NCI-H82 (cell line): ENCODE measurements around the gene INPP4B.

ENCODE experiments used
- DNase-seq: peaks from one replicate; lab custom pipeline; 2025; lab: John Stamatoyannopoulos, UW

The INPP4B gene

DNA sequence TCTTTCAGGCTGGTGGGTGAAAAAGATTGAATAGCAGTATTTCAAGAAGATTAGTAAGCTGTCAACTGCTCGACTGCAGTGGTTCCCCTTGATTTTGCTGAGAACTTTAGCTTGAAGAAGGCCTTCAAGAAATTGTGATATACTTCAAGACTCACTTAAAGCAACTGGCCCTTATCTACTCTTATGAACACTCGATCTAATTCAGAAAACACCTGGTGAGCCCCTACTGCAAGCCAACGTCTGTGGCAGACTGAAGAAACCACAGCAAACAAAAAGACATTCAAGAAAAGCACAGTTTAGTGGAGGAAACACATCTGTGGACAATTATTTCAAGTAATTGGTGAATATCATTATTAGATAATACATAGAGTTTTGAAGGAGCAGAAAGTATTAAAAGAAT lies 119.0 kb downstream of the INPP4B start:
- DNase-seq = no peak

DNA sequence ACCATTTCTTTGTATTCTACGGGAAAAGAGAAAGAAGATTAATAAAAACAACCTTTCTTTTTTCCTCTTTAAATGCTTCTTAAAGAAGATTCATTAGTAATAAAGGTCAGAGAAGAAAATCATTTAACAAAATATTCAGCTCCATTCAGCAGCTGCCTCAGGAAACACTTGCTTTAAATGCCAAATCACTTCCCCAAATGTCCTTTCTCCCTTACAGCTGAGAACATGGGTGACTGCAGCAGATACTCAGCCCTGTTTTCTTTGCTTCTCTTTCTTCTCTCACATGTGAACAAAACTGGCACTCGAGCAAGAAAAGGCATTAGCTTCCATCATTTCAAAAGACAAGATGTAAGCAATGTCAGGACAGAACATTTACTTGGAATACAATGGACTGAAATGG lies 120.2 kb downstream of the INPP4B start:
- DNase-seq = no peak

DNA sequence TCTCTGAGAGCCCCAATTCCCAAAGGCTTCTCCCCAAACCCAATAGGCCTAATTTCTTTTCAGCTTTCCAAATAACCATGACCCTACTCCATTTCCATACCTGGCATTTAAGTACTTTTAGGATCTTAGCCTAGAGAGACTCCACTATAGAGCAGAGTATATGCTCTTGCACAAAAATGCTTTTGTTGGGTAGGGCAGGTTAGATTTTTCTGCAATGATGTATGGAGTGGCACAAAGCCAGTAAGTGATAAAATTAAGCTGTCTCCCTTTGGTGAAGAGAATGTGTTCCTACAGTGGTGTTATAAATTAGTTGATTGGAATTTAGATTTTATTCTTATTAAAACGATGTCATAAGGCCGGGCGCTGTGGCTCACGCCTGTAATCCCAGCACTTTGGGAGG lies 124.9 kb downstream of the INPP4B start:
- no peak for DNase-seq

DNA sequence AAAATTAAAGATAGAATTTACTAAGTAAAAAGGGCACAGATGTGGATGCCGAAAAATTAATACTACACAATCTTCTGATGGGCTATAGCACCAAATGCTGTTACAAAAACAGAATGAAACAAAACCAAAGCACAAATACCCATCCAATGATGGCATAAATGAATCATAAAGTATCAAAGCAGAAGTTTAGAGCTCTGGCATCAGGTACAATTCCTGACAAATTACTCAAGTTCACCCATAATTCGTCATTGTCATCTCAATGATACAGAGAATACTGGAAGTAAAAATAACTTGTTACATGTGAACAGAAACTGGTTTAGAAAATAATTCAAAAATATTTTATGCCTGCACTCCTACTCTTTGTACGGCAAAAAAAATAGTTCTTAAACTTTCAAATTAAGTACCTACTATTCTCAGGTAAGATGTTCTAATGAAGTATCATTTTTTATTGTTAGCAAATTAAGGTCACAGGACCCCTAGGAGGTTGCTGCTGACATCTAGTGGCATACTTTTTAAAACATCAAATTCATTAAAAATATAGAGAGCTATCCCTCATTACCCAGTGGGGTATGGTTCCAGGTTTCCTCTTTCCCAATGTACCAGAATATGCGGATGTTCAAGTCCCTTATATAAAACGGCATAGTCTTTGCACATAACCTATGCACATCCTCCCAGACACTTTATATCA lies 126.1 kb downstream of the INPP4B start:
- DNase-seq = peak; percentile 54

DNA sequence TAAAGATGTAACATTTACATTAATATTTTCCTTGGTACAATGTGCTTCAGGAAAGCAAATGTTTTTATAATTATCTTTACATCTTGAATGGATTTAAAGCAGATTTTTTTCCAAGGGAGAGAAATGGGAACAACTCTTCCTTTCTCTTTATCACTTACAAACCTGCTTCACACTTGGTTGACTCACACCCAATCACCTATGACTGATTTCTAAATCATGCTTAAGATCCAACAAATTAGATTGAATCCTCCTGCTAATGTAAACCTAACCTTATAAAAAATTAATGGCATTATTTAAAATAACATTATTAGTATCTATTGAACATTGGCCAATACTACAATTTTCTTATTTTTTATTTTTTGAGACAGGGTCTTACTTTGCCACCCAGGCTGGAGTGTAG lies 127.1 kb downstream of the INPP4B start:
- DNase-seq = no peak

DNA sequence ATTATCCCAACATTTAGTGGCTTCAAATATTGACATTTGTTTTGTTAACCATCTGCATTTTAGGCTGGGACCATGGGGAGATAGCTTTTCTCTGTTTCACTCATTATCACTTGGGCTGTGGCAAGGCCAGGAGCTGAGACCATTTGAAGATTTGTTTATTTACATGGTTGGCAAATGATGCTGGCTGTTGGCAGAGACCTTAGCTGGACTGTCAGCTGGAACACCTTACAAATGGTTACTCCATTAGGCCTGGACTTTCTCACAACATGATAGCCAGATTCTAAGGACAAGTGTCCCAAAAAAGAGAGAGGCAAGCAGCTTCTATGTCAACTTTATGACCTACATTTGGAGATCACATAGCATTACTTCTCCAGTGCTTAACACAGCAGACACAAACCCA lies 130.4 kb downstream of the INPP4B start:
- no peak for DNase-seq

DNA sequence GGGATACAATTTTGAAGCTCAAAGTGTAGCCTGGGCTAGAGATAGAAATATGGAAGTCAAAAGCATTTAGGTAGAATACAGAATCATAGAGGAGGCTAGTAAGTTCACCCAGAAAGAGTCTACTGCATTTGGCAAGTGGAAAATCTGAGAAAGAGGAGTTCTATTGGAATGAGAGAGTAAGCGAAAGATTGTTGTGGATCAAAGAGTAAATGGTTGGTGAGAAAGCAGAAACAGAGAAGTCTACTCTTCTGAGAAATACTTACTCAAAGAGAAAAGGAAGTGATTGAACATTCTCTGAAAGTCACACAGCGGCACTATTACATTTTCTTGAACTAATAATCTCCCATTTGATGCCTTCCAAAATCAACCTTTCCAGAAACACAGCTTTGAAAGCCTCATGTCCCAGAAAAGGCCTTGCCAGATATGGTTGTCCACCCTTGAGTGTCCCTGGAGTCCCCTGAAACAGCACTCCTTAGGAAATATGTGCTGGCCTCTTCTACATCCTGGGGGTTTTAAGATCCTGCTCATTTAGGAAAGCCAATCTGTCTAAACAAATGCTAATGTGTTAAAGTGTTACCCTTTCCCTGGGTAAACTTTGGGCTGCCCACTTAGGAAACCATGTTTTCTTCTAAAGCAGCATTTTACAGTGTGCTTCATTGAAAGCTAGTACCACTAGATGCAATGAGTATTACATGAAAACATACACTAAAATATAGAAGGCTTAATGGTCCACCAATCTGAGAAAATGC lies 132.6 kb downstream of the INPP4B start:
- no peak for DNase-seq

DNA sequence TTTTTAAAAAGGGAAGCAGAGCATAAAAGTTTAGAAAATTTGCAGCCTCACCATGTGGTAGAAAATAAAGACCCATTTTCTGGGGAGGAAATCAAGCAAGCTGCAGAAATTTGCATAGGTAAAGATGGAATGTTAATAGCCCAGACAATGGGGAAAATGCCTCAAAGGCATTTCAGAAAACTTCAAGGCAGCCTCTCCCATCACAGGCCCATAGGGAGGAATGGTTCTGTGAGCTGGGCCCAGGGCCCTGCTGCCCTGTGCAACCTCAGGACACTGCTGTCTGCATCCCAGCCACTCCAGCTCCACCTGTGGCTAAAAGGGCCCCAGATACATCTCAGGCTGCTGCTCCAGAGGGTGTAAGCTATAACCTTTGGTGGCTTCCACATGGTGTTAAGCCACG lies 137.9 kb downstream of the INPP4B start:
- no peak for DNase-seq

DNA sequence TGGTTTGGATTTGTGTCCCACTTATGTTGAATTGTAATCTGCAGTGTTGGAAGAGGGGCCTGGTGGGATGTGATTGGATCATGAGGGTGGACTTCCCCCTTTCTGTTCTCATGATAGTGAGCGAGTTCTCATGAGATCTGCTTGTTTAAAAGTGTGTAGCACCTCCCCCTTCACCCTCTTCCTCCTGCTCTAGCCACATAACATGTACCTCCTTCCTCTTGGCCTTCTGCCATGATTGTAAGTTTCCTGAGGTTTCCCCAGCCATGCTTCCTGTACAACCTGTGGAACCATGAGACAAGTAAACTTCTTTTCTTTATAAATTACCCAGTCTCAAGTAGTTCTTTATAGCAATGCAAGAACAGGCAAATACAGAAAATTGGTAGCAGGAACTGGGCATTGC lies 138.7 kb downstream of the INPP4B start:
- DNase-seq = no peak

DNA sequence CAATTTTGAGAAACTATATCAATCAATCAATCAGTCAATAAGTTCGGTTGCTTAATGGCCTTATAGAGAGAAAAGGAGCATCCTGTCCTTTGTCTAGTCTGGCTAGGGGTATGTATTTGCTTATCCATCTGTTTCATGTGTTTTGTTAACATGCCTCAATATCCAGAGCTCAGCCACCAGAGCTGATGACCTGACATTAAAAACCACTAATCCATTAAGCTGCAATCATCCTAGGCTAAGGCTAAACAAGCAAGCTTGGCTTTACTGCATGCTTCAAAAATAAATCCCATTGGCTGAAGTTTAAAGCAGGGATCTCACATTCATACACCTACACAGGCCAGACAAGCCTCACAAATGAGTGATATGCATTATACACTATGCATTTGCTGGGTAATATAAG lies 139.7 kb downstream of the INPP4B start:
- DNase-seq = peak; percentile 92

DNA sequence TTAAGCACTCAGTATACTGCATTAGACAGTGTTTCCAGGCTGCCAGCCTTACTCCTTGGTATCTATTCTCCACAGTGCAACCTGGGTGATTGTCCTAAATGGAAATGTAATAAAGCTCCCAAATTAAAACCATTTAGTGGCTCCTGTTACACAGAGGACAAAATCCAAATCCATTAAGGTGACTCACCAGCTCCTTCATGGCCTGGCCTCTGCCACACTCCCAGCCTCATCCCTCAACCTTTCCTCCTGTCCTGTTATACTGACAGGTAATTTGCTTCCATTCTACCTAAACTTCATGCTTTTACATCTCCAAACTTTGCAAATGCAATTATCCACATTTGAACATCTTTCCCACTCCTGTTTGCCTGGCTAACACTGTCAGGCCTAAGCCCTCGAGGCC lies 140.3 kb downstream of the INPP4B start:
- peak; percentile 60 for DNase-seq

DNA sequence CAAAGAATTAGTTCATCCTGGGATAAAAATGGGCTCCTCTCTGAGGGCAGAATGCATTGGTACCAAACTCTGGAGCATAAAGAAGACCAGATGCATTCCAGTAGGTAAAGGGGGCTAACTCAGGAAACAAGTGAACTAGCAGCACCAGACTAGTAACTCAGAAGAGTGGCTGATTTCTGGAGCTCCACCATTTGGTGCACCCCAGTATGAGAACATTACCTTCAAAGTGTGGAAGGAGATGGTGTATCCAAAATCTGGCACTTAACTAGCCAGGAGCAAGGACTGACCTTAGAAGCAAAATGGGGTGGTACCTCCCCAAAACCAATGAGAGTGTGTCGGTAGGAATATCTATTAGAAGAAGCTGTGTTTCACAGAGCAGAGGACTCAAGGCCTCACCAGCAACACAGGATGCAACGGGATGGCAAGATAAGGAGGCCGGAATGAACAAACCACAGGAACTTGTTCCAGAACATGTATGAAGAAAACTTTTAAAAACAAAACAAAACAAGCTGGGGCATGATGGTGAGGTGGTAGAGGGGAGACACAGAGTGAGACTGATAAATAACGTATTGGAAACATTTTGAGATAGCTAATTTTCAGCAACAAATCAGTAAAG lies 142.3 kb downstream of the INPP4B start:
- DNase-seq = no peak

DNA sequence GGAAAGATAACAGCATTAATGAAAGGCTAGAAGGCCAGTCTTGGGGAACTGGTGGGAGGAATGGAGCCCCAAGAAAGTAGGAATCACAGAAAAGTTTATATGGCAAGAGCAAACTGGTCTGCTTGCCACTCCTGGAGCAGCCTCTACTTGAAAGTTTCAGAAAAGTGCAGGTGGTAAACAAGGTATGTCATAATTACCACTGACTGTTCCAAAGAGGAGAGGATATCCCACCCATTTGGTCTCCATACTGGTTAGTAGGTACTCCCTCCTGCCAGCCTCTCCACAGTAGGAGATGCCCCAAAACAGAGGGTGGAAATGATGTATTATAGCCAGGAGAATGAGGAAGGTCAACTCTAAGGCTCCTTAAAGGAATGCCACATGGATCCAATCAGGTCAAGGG lies 145.1 kb downstream of the INPP4B start:
- no peak for DNase-seq

DNA sequence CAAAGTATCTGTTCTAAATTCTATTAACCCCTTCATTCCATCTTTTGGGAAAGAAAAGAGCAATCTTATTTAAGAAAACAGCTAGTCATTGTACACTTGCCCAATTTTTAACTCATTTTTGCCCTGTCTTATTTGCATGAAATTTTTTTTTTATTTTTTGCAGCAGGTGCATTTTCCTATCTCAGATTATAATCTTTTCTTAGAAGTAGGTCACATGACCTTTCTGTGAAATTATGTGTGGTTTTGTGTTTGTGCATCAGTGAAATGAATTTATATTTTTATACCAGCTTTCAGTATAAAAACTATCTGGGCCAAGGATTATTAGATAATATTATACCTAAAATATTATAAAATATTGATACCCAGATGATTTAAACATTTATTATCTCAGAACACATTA lies 145.6 kb downstream of the INPP4B start:
- no peak for DNase-seq

DNA sequence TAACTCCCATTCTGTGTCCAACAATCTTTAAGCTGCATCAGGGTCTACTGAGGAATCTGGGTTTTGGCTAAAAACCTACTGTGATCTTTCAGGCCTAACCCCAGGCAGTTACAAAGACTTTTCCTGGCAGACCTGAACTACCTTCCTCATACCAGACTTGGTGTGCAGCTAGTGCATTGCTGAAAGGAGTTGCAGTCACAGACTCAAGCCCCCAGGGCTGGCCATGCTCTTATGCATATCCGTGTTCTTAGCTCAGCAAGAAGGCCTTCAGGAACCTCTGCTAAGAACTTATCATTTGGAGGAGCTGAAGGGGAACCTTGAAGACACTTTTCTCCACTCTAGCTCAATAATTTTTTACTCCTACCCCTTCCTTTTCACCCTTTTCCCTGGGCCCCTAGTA lies 147.5 kb downstream of the INPP4B start:
- no peak for DNase-seq

DNA sequence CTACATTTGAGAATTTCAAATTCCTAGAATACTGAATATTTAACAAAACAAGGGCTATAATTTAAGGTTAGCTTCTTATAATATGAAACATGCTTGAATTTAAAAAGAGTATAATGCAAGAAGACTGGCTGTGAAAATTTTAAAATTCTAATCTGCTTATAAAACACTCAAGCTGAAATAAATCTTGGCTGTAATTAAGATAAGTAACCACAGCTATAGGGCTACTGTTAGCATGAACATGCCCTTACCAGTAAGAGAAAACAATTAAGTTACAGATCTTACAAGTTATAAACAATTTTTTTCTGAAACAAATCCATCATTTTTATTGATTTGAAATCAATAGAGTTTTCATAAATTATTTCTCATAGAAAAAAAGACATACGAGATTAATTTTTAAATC lies 148.2 kb downstream of the INPP4B start:
- peak; percentile 29 for DNase-seq

DNA sequence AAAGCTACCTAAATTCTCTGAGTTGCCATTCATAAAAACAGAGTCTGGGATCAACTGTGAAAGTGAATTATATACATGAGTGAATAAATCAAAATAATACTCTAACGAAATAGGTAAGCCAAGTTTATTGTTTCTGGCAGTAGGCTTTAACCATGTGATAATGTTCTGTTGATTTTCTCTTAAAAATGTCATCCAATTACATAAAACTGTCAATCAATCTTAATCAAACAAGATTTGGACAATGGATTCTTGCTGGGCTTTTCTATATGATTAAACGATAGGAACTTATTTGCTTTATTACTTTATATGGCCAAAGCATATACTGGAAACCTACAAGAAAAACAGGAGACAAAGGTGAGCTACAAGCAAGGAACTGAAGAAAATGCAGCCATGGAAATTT lies 148.8 kb downstream of the INPP4B start:
- peak; percentile 9 for DNase-seq

DNA sequence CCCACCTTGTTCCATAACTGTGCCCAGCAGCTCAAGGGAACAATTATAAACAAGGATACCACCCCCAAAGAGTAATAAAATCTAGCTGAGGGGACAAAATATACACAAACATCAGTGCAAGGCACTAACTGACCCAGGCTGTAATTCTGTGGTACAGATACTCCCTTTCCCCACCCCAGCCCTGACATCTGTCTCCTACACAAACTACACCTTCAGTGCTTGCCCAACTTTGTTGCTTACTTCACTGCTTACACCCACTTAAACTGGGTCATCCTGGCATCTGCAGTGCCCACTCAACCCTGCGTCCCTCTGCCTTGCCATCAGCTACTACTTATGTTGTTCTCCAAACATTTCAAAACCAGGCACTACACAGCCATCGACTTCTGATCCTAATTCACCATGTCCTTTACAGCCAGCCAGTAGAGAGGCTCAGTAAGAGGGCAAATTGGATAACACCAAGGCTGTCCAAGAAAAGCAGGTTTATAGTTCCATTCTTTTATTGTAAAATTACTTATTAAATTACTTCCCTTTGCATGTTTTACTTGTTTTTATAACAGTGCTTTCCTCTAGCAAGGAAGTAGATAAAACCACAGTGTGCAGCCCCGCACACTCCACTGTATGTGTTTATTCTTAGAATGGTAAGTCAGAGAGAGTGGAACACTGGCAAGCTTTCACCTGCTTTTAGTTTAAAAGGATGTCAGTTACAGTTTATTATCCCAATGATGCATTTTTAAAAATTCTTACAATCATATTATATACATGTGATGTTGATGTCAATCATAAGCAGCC lies 149.6 kb downstream of the INPP4B start:
- DNase-seq = peak; percentile 37

DNA sequence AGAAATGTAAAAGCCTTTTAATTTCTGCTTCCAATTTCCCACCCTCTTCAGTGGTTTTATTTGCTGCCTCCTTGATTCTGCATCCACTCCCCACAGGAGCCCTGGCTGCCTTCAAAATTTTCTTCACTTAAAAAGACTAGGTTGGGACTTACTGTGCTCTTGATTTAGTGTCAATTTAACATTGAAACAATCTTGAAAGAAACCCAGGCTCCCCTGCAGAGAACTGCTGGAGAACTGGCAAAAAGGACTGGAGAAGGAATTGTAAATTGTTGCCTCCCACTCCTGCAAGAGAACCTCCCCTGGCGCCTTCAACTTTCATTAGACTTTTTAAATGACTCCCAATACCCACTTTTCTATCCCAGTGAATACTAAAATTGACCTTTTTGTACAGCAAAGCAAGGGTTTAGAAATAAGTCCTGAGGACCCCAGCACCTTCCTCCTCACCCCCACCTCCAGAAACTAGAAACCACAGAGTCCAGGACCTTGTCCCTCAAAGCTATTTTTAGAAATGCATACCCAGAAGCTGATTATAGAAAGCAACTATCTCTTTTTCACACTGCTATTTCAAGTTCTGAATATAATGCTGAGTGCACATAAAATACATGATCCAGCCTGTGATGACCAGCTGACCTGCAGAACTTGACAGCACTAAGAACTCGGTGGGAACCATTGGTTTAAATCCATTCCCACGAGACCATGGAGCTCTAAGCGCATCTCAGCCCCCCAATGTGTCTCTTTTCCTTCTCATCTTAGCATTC lies 155.5 kb downstream of the INPP4B start:
- DNase-seq = no peak

DNA sequence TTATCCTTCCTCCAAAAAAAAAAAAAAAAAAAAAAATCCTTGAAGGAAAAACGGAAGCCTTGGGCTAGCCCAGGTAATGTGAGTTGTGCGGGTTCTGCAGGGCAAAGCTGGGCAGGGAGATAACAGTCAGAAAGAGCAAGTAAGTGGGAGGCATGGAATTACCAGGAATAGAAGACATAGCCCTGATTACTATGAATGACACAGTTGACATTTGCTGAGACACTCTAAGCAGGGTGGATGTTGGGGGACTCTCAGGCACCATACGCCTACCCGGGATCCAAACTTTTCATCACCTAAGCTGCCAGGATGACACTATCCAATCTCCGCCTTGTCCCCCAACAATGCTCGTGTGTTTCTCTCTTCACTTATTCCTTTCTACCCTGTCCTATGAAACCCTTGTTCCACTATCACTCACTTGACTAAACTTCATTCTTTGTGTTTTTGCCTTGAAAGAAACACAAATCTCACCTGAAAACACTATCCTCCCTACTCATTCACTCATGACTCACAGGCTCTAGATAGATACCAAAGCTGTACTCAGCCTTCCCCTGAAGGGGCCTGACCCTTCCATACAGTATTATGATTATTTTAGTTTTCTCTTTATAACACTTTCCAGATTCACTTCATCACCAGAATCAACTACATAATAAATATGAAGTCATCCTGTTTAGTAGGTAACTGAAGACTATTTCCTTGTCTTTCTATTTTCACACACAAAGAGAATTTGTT lies 158.4 kb downstream of the INPP4B start:
- no peak for DNase-seq

DNA sequence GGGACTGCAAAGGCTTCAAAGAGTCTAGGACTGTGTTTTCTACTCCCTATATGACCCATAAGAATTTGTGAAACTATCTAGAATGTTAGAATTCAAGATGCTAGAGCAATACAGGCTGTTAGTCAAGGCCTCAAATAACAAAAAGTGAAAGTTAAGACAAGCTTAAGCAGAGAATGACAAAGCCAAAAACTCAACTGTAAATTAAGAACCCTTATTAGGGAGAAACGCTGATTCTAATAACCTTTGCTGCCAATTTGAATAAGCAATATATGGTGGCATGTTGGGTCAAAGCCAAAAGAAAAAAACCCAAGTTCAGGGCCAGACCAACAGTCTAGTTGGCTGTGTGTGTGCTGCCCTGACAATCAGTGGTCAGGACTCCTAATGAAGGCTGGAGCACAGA lies 160.0 kb downstream of the INPP4B start:
- no peak for DNase-seq
